ENCODE results near the gene DGKB.

GRCh38 chr7:14805105-14805719, 97.3 kb downstream of the DGKB start:
- TF ChIP-seq CTCF (IDR thresholded peaks at IDR 0.05) (no peak), EP300 (IDR thresholded peaks at IDR 0.05; ENCODE audit: low read depth) (no peak), POLR2A (IDR thresholded peaks at IDR 0.05) (no peak), POLR2AphosphoS5 (IDR thresholded peaks at IDR 0.05) (no peak)
